ENCODE measurements around the gene ATP6V0C.

The ATP6V0C gene

GRCh38 chr16:2496223-2497115 is 17.3 kb upstream of the ATP6V0C start:
- H3K4me3 ChIP-seq (ENCODE audit: low read length) = no peak overlapping the region
- DNase-seq (ENCODE audit: low read depth) = no peak
- TF ChIP-seq CTCF (conservative IDR thresholded peaks at IDR 0.05; ENCODE audit: low read length) = no peak

- no peak for TF ChIP-seq CTCF (conservative IDR thresholded peaks at IDR 0.05; ENCODE audit: low read length)
- no peak overlapping the region for H3K4me3 ChIP-seq (ENCODE audit: low read length)
- peak; percentile 58 for DNase-seq (ENCODE audit: low read depth)
Measured at GRCh38 chr16:2497116-2497630, 16.6 kb upstream of the ATP6V0C start.

- DNase-seq (ENCODE audit: low read depth) = no peak
- TF ChIP-seq CTCF (conservative IDR thresholded peaks at IDR 0.05; ENCODE audit: low read length) = no peak
- H3K4me3 ChIP-seq (ENCODE audit: low read length) = no peak overlapping the region
Measured at GRCh38 chr16:2497695-2498484, 15.9 kb upstream of the ATP6V0C start.

DNA sequence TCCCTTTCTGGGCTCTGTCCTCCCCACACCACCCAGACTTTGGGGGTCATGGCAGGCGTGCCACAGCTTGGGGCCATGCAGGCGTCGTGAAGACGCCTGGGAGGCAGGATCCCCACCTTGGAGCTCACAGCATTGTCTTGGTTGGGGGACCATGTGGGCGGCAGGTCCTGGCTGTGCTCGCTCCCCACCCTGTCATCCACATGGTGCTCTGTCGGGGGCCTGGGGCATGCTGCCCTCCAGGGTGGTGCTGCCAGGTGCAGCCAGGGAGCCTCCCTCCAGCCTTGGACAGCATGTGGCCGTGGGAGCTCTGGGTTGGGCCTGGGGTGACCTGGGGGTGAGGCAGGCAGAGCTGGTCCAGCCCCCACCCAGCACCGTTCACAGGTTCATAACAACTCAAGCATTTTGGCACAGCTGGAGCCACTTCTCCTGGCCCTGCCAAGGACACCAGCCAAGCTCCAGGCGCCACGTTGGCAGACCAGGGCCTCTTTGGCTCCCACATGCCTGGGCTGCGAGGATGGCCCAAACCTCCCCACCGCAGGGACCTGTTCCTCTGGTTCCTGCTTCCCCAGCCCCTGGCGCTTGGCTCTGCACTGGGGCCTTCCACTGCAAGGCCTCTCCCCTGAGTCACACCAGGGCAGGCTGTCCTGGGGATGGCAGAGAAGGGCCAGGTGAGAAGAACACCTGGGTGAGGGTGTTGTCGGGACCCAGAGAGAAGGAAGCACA is 15.1 kb upstream of the ATP6V0C start:
- DNase-seq (ENCODE audit: low read depth) = no peak

GRCh38 chr16:2499454-2499853 is 14.3 kb upstream of the ATP6V0C start:
- no peak for TF ChIP-seq CTCF (conservative IDR thresholded peaks at IDR 0.05; ENCODE audit: low read length)
- no peak for DNase-seq (ENCODE audit: low read depth)
- H3K4me3 ChIP-seq (ENCODE audit: low read length) = no peak overlapping the region

More for the DNA sequence above, 15.1 kb upstream of the ATP6V0C start:
- no peak for TF ChIP-seq CTCF (conservative IDR thresholded peaks at IDR 0.05; ENCODE audit: low read length)
- no peak overlapping the region for H3K4me3 ChIP-seq (ENCODE audit: low read length)

DNA sequence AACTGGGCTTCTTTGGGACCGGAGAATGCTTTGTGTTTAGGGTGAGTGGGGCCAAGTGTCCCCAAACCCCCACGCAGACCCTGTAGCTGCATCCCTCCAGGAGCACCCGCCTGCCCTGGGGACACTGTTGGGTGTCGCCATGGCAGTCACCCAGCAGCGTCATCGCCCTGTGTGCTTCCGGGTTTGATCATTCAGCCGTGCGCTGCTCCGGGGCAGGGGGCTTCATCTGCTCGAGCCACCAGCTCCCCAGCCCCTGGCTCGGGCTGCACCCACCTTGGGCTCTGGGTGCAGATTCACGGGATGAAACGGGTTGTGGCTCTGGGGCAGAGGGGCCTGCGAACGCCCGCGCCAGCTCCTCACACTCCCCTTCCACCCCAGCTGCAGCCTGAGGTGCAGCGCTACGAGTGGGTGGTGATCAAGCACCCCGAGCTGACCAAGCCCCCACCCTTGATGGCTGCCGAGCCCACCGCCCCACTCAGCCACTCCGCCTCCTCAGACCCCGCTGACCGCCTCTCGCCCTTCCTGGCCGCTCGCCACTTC is 13.8 kb upstream of the ATP6V0C start:
- no peak overlapping the region for H3K4me3 ChIP-seq (ENCODE audit: low read length)
- no peak for DNase-seq (ENCODE audit: low read depth)
- no peak for TF ChIP-seq CTCF (conservative IDR thresholded peaks at IDR 0.05; ENCODE audit: low read length)
